Measurements from ENCODE around the gene ZC3H12D. TPM values are rescaled to one million over a fixed set of nuclear protein-coding genes. Genes with fewer than 3 reads are reported as not detected.

ZC3H12D gene
- polyA plus RNA-seq, 1 of the 3 experiments (the other 2 are of a cell fraction), result 0.03 TPM

DNA sequence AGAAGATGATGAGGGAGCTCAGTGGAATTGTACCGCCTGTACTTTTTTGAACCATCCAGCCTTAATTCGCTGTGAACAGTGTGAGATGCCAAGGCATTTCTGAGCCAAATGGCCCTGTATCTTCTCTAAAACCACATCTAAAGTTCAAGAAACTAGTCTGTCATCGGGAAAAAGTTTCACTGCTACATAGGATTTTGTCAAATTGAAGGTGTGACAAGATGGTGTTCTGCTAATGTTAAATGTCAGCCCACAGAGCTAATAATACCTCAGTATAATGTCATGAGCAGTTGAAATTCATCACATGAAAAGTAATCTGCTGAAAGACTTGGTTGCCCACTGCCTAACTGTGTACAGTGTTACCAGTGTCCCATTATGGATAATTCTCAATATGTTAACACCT is 75.2 kb downstream of the ZC3H12D start:
- no peaks in the 10 kb centered on the region for H3K9me2 ChIP-seq
- no peaks in the 10 kb centered on the region for H3K27me3 ChIP-seq (ENCODE audit: insufficient read depth)
- CTCF ChIA-PET, result interaction anchor here (1.8 kb wide), 1 partner anchor 23 kb away, joined by 5 read pairs; no protein-coding TSS in a partner anchor
- no peak overlapping the region for H3K27ac ChIP-seq (ENCODE audit: low read depth in 2 of 2, low read length in 1 of 2)
- H2AFZ ChIP-seq (ENCODE audit: low read depth), result no peak overlapping the region
- peaks cover 18% of the 10 kb centered on the region for H3F3A ChIP-seq (replicated peaks; ENCODE audit: insufficient read depth)
- H3K4me1 ChIP-seq (ENCODE audit: control insufficient read depth in 1 of 2, insufficient read depth in 2 of 2, low read depth in 1 of 2, low read length in 1 of 2), result no peaks in the 10 kb centered on the region; a peak in 1 of 4 replicates
- no peak overlapping the region for H3K4me2 ChIP-seq
- no peaks in the 10 kb centered on the region for H3K79me2 ChIP-seq (ENCODE audit: insufficient read depth)
- TF ChIP-seq MEF2A (IDR thresholded peaks at IDR 0.05; ENCODE audit: borderline replicate concordance, low read depth) (no peak), NFIC (IDR thresholded peaks at IDR 0.05; ENCODE audit: borderline replicate concordance) (no peak), FOXJ3 (CRISPR knock-in tag; IDR thresholded peaks at IDR 0.05) (no peak), TCF12 (IDR thresholded peaks at IDR 0.05) (no peak), RCOR1 (IDR thresholded peaks at IDR 0.05; ENCODE audit: low read length) (no peak), SMC3 (IDR thresholded peaks at IDR 0.05; ENCODE audit: low read depth, low read length) (no peak), MXI1 (IDR thresholded peaks at IDR 0.05; ENCODE audit: low read depth, low read length) (no peak), POLR2AphosphoS5 (IDR thresholded peaks at IDR 0.05; ENCODE audit: low read depth, low read length) (no peak), GABPA (IDR thresholded peaks at IDR 0.05; ENCODE audit: low read depth) (no peak), EP300 (IDR thresholded peaks at IDR 0.05; ENCODE audit: borderline replicate concordance in 1 of 2, low read depth in 1 of 2, low read length in 1 of 2) (no peak), RXRA (IDR thresholded peaks at IDR 0.05; ENCODE audit: borderline replicate concordance, low read depth) (no peak), TEAD4 (IDR thresholded peaks at IDR 0.05; ENCODE audit: borderline replicate concordance, insufficient read depth) (no peak)
- TF ChIP-seq, protein P1, sequence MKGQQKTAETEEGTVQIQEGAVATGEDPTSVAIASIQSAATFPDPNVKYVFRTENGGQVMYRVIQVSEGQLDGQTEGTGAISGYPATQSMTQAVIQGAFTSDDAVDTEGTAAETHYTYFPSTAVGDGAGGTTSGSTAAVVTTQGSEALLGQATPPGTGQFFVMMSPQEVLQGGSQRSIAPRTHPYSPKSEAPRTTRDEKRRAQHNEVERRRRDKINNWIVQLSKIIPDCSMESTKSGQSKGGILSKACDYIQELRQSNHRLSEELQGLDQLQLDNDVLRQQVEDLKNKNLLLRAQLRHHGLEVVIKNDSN (IDR thresholded peaks at IDR 0.05; ENCODE audit: borderline replicate concordance, low read depth), result no peak
- TF ChIP-seq, protein P2, sequence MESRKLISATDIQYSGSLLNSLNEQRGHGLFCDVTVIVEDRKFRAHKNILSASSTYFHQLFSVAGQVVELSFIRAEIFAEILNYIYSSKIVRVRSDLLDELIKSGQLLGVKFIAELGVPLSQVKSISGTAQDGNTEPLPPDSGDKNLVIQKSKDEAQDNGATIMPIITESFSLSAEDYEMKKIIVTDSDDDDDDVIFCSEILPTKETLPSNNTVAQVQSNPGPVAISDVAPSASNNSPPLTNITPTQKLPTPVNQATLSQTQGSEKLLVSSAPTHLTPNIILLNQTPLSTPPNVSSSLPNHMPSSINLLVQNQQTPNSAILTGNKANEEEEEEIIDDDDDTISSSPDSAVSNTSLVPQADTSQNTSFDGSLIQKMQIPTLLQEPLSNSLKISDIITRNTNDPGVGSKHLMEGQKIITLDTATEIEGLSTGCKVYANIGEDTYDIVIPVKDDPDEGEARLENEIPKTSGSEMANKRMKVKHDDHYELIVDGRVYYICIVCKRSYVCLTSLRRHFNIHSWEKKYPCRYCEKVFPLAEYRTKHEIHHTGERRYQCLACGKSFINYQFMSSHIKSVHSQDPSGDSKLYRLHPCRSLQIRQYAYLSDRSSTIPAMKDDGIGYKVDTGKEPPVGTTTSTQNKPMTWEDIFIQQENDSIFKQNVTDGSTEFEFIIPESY (IDR thresholded peaks at IDR 0.05; ENCODE audit: borderline replicate concordance, low read depth), result no peak
- TF ChIP-seq, protein P3, sequence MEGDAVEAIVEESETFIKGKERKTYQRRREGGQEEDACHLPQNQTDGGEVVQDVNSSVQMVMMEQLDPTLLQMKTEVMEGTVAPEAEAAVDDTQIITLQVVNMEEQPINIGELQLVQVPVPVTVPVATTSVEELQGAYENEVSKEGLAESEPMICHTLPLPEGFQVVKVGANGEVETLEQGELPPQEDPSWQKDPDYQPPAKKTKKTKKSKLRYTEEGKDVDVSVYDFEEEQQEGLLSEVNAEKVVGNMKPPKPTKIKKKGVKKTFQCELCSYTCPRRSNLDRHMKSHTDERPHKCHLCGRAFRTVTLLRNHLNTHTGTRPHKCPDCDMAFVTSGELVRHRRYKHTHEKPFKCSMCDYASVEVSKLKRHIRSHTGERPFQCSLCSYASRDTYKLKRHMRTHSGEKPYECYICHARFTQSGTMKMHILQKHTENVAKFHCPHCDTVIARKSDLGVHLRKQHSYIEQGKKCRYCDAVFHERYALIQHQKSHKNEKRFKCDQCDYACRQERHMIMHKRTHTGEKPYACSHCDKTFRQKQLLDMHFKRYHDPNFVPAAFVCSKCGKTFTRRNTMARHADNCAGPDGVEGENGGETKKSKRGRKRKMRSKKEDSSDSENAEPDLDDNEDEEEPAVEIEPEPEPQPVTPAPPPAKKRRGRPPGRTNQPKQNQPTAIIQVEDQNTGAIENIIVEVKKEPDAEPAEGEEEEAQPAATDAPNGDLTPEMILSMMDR (IDR thresholded peaks at IDR 0.05), result no peak
- TF ChIP-seq, protein P4, sequence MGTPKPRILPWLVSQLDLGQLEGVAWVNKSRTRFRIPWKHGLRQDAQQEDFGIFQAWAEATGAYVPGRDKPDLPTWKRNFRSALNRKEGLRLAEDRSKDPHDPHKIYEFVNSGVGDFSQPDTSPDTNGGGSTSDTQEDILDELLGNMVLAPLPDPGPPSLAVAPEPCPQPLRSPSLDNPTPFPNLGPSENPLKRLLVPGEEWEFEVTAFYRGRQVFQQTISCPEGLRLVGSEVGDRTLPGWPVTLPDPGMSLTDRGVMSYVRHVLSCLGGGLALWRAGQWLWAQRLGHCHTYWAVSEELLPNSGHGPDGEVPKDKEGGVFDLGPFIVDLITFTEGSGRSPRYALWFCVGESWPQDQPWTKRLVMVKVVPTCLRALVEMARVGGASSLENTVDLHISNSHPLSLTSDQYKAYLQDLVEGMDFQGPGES (IDR thresholded peaks at IDR 0.05; ENCODE audit: low read depth, low read length), result no peak
- TF ChIP-seq, protein P5, sequence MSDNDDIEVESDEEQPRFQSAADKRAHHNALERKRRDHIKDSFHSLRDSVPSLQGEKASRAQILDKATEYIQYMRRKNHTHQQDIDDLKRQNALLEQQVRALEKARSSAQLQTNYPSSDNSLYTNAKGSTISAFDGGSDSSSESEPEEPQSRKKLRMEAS (IDR thresholded peaks at IDR 0.05; ENCODE audit: low read depth), result no peak
- POLR2A ChIA-PET, result no interaction called here
- H3K4me3 ChIP-seq (ENCODE audit: low read depth in 2 of 2, low read length in 1 of 2), result no peak overlapping the region
- H3K9ac ChIP-seq, result no peak overlapping the region
- H3K9me3 ChIP-seq, result no peaks in the 10 kb centered on the region
- DNase-seq, result no peak
- no peaks in the 10 kb centered on the region for H4K20me1 ChIP-seq (ENCODE audit: insufficient read depth)
- 95% methylated on average over 3 of the region's 3 CpGs for WGBS (ENCODE audit: low lambda C conversion rate)
- peaks cover 56 to 66% of the 10 kb centered on the region in 2 experiments for H3K36me3 ChIP-seq (replicated peaks in 1 of 2; ENCODE audit: control insufficient read depth in 1 of 2, insufficient read depth in 2 of 2, low read length in 1 of 2)
